ENCODE results near the gene ZEB1. TPM values are rescaled to one million over a fixed set of nuclear protein-coding genes. Genes with fewer than 3 reads are reported as not detected.

The ZEB1 gene
- total and polyA plus RNA-seq, 4 donors: 61.7 to 113 (median 101) TPM

Small RNAs within 50 kb of the gene (small RNA-seq; reads per million reads assigned to genes)
- not detected for gene SPTLC1P1 (ENCODE audit: low replicate concordance)
